Calu3 (cell line): Measurements from ENCODE around the gene PTRHD1. TPM values are rescaled to one million over a fixed set of nuclear protein-coding genes. Genes with fewer than 3 reads are reported as not detected.

Source experiments
- BruUV-seq: library from RNA; stranded (reverse); fragments of 400-500 nt; replicated peaks from 2 replicates; lab custom pipeline; 2021; lab: Mats Ljungman, UMichigan
- CTCF ChIA-PET: fragments of 300-600 bp; sonication (Branson Sonifier 250); formaldehyde crosslinking; loops from one replicate; lab custom pipeline; 2022; ENCODE audit warnings: antibody characterized with exemption; lab: Charles Lee
- DNase-seq: peaks from one replicate; pipeline ENCODE4 v3.0.0; 2022
- H3K27ac Mint-ChIP-seq: one replicate; pipeline ENCODE4 v1.8.0; 2022; ENCODE audit warnings: mixed read lengths; ENCODE audit not compliant: unreplicated experiment
- H3K27me3 Mint-ChIP-seq: one replicate; pipeline ENCODE4 v1.8.0; 2022; ENCODE audit warnings: mixed read lengths; ENCODE audit not compliant: unreplicated experiment
- H3K36me3 Mint-ChIP-seq: one replicate; pipeline ENCODE4 v1.8.0; 2022; ENCODE audit warnings: mild to moderate bottlenecking, moderate library complexity, mixed read lengths; ENCODE audit not compliant: insufficient read depth, unreplicated experiment
- H3K4me1 Mint-ChIP-seq: one replicate; pipeline ENCODE4 v1.8.0; 2022; ENCODE audit warnings: mild to moderate bottlenecking, low read depth, mixed read lengths; ENCODE audit not compliant: unreplicated experiment
- H3K4me3 Mint-ChIP-seq: one replicate; pipeline ENCODE4 v1.8.0; 2022; ENCODE audit warnings: mild to moderate bottlenecking, low read depth, moderate library complexity, mixed read lengths; ENCODE audit not compliant: unreplicated experiment
- H3K9me3 Mint-ChIP-seq: one replicate; pipeline ENCODE4 v1.8.0; 2022; ENCODE audit warnings: low read depth, mixed read lengths; ENCODE audit not compliant: unreplicated experiment
- CTCF ChIP-seq: fragments of 200-600 bp; IDR thresholded peaks from one replicate; pipeline ENCODE4 v1.8.0; 2022; ENCODE audit warnings: antibody characterized with exemption; ENCODE audit not compliant: unreplicated experiment
- intact Hi-C: fragments of 100-400 bp; cut with micrococcal nuclease; formaldehyde crosslinking; loops from one replicate; pipeline ENCODE4 v1.10.0; 2022; ENCODE audit not compliant: unreplicated experiment
- total RNA-seq: library from RNA; stranded (reverse); gene quantifications from 2 replicates; pipeline ENCODE4 v1.2.3, GENCODE V29; 2022

The PTRHD1 gene
- total RNA-seq, 1 experiment from 2014 or later, result 22.3 TPM

GRCh38 chr2:24743924-24744323 lies 49.3 kb downstream of the PTRHD1 start:
- Mint-ChIP-seq H3K9me3 (no peaks in the 10 kb centered on the region), H3K27ac (no peak overlapping the region), H3K27me3 (no peaks in the 10 kb centered on the region), H3K4me3 (no peak overlapping the region), H3K4me1 (no peaks in the 10 kb centered on the region), H3K36me3 (no peaks in the 10 kb centered on the region)
- CTCF ChIA-PET, result no interaction called here
- intact Hi-C loops, result no loop called here
- no TSS peak for BruUV-seq
- DNase-seq, result no peak
- TF ChIP-seq CTCF, result no peak

- no peak for TF ChIP-seq CTCF
- Mint-ChIP-seq H3K36me3 (no peaks in the 10 kb centered on the region), H3K4me3 (no peak overlapping the region), H3K27me3 (no peaks in the 10 kb centered on the region), H3K9me3 (no peaks in the 10 kb centered on the region), H3K4me1 (no peaks in the 10 kb centered on the region), H3K27ac (no peak overlapping the region)
- BruUV-seq, result no TSS peak
- DNase-seq, result no peak
- intact Hi-C loops, result no loop called here
- CTCF ChIA-PET, result no interaction called here
These were observed 50.5 kb downstream of the PTRHD1 start for GRCh38 chr2:24742730-24743129.

GRCh38 chr2:24740142-24740541 lies 53.0 kb downstream of the PTRHD1 start:
- no peaks in the 10 kb centered on the region for H3K36me3 Mint-ChIP-seq
- H3K27me3 Mint-ChIP-seq, result no peaks in the 10 kb centered on the region
- BruUV-seq, result no TSS peak
- no peaks in the 10 kb centered on the region for H3K4me1 Mint-ChIP-seq
- H3K9me3 Mint-ChIP-seq, result no peaks in the 10 kb centered on the region
- no peak for TF ChIP-seq CTCF
- intact Hi-C loops, result no loop called here
- H3K27ac Mint-ChIP-seq, result no peak overlapping the region
- DNase-seq, result no peak
- CTCF ChIA-PET, result no interaction called here
- H3K4me3 Mint-ChIP-seq, result no peak overlapping the region

Other genes starting within 250 kb of the PTRHD1 start
- 38.9 and 43.1 TPM in 2 replicates for gene CENPO, start within 50 bp of the PTRHD1 start, total RNA-seq
- 57.6 and 63.7 TPM in 2 replicates for gene ADCY3, start 126.8 kb upstream of the PTRHD1 start, total RNA-seq
- 4.6 and 4.9 TPM in 2 replicates for gene DNAJC27, start 178.6 kb upstream of the PTRHD1 start, total RNA-seq
- 0.10 and 0.17 TPM in 2 replicates for gene EFR3B, start 248.7 kb upstream of the PTRHD1 start, total RNA-seq